Activated B cell treated with CpG ODN at 0.5 μM for 24 hours (primary cell): ENCODE data around the gene COL16A1. TPM values are rescaled to one million over a fixed set of nuclear protein-coding genes. Genes with fewer than 3 reads are reported as not detected.

Experiments
- ATAC-seq: fragments of 200-7000 bp; cut with Tn5 transposase; one replicate; pipeline ENCODE4 v1.10.0; 2021; ENCODE audit warnings: low read depth, mild to moderate bottlenecking, moderate library complexity
- CTCF ChIA-PET: fragments of 350-600 bp; sonication (Branson Sonifier 250); formaldehyde crosslinking; loops from one replicate; lab custom pipeline; 2021; ENCODE audit warnings: antibody characterized with exemption; lab: Charles Lee
- POLR2A ChIA-PET: fragments of 350-600 bp; sonication (Branson Sonifier 250); formaldehyde crosslinking; loops from one replicate; lab custom pipeline; 2021; ENCODE audit warnings: antibody characterized with exemption; lab: Charles Lee
- DNase-seq: peaks from one replicate; pipeline ENCODE4 v3.0.0; 2022
- H3K27ac Mint-ChIP-seq: one replicate; pipeline ENCODE4 v1.8.0; 2020; ENCODE audit warnings: mixed read lengths
- H3K27me3 Mint-ChIP-seq: one replicate; pipeline ENCODE4 v1.8.0; 2021; ENCODE audit warnings: mixed read lengths
- H3K36me3 Mint-ChIP-seq: one replicate; pipeline ENCODE4 v1.8.0; 2021; ENCODE audit warnings: low read depth, mixed read lengths
- H3K4me1 Mint-ChIP-seq: one replicate; pipeline ENCODE4 v1.8.0; 2021; ENCODE audit warnings: mixed read lengths
- H3K4me3 Mint-ChIP-seq: one replicate; pipeline ENCODE4 v1.8.0; 2020; ENCODE audit warnings: mild to moderate bottlenecking, mixed read lengths
- H3K9me3 Mint-ChIP-seq: one replicate; pipeline ENCODE4 v1.8.0; 2020; ENCODE audit warnings: mixed read lengths
- CTCF ChIP-seq: fragments of 200-600 bp; IDR thresholded peaks from one replicate; pipeline ENCODE4 v1.8.0; 2022; ENCODE audit warnings: antibody characterized with exemption, mild to moderate bottlenecking
- intact Hi-C: fragments of 100-400 bp; cut with micrococcal nuclease; formaldehyde crosslinking; loops from one replicate; pipeline ENCODE4 v1.15.1; 2024
- total RNA-seq: library from RNA; stranded (reverse); gene quantifications from 2 replicates; pipeline ENCODE4 v1.2.3, GENCODE V29; 2022

COL16A1 gene
- total RNA-seq, 1 donor from 2014 or later: 0.31 TPM

- H3K27me3 Mint-ChIP-seq: peaks cover 22% of the 10 kb centered on the region
- intact Hi-C loops: no loop called here
- peaks cover 24% of the 10 kb centered on the region for H3K4me1 Mint-ChIP-seq
- TF ChIP-seq CTCF: no peak
- H3K4me3 Mint-ChIP-seq: no peak overlapping the region
- ATAC-seq (no peak), DNase-seq (no peak)
- no peak overlapping the region for H3K27ac Mint-ChIP-seq
- H3K36me3 Mint-ChIP-seq: no peaks in the 10 kb centered on the region
- ChIA-PET POLR2A (no interaction called here), CTCF (no interaction called here)
- H3K9me3 Mint-ChIP-seq: no peaks in the 10 kb centered on the region
These were observed 88.4 kb downstream of the COL16A1 start for GRCh38 chr1:31615414-31615813.

GRCh38 chr1:31614414-31615005 lies 89.3 kb downstream of the COL16A1 start:
- POLR2A ChIA-PET: no interaction called here
- intact Hi-C loops: no loop called here
- TF ChIP-seq CTCF: no peak
- H3K9me3 Mint-ChIP-seq: no peaks in the 10 kb centered on the region
- H3K27me3 Mint-ChIP-seq: peaks cover 22% of the 10 kb centered on the region
- H3K4me1 Mint-ChIP-seq: peaks cover 21% of the 10 kb centered on the region
- no peak for DNase-seq
- no peak overlapping the region for H3K27ac Mint-ChIP-seq
- no peak for ATAC-seq
- CTCF ChIA-PET: no interaction called here
- no peaks in the 10 kb centered on the region for H3K36me3 Mint-ChIP-seq
- H3K4me3 Mint-ChIP-seq: no peak overlapping the region

- no peak overlapping the region for H3K27ac Mint-ChIP-seq
- no peak for TF ChIP-seq CTCF
- POLR2A ChIA-PET: interaction anchor here (0.6 kb wide), 1 partner anchor 511 kb away, joined by 5 read pairs; no protein-coding TSS in a partner anchor
These were observed 94.2 kb downstream of the COL16A1 start for GRCh38 chr1:31609514-31610118.

GRCh38 chr1:31607360-31607759 lies 96.5 kb downstream of the COL16A1 start:
- H3K27ac Mint-ChIP-seq: no peak overlapping the region
- H3K4me3 Mint-ChIP-seq: no peak overlapping the region
- intact Hi-C loops: loop anchor here (2.0 kb wide), 1 partner anchor 37 kb away; the partner anchor contains the start of gene PEF1
- TF ChIP-seq CTCF: no peak
- no peaks in the 10 kb centered on the region for H3K27me3 Mint-ChIP-seq
- no peak for ATAC-seq
- no peak for DNase-seq
- peaks cover 24% of the 10 kb centered on the region for H3K4me1 Mint-ChIP-seq
- H3K36me3 Mint-ChIP-seq: no peaks in the 10 kb centered on the region
- peaks cover 7% of the 10 kb centered on the region for H3K9me3 Mint-ChIP-seq
- ChIA-PET POLR2A (interaction anchor here (1.0 kb wide), 1 partner anchor 38 kb away, joined by 5 read pairs; the partner anchor contains the start of gene PEF1), CTCF (interaction anchor here (1.2 kb wide), 1 partner anchor 10 kb away, joined by 5 read pairs; the partner anchor contains the start of gene HCRTR1)

More at GRCh38 chr1:31609514-31610118, 94.2 kb downstream of the COL16A1 start:
- Mint-ChIP-seq H3K9me3 (peaks cover 7% of the 10 kb centered on the region), H3K4me3 (no peak overlapping the region), H3K4me1 (peaks cover 24% of the 10 kb centered on the region), H3K36me3 (no peaks in the 10 kb centered on the region), H3K27me3 (peaks cover 1% of the 10 kb centered on the region)
- CTCF ChIA-PET: interaction anchor here (0.9 to 2.0 kb wide), 2 partner anchors 9 to 10 kb away, joined by 3 to 6 read pairs; no protein-coding TSS in a partner anchor
- DNase-seq (no peak), ATAC-seq (no peak)
- intact Hi-C loops: no loop called here

- intact Hi-C loops: loop anchor here (2.0 kb wide), 2 partner anchors 17 to 39 kb away; partner anchors contain the start of gene PEF1
- no peaks in the 10 kb centered on the region for H3K27me3 Mint-ChIP-seq
- no peaks in the 10 kb centered on the region for H3K36me3 Mint-ChIP-seq
- peak; percentile 97 for ATAC-seq
- POLR2A ChIA-PET: interaction anchor here (0.6 to 1.6 kb wide), 6 partner anchors 9 to 179 kb away, joined by 3 to 9 read pairs (median 3); partner anchors contain the start of gene PEF1
- H3K9me3 Mint-ChIP-seq: peaks cover 7% of the 10 kb centered on the region
- H3K27ac Mint-ChIP-seq: peak overlapping the region; percentile 86
- CTCF ChIA-PET: interaction anchor here (1.0 to 1.4 kb wide), 4 partner anchors 11 to 183 kb away, joined by 4 to 5 read pairs (median 4); no protein-coding TSS in a partner anchor
- peaks cover 19% of the 10 kb centered on the region for H3K4me1 Mint-ChIP-seq
- TF ChIP-seq CTCF: no peak
- peak; percentile 26 for DNase-seq
- peak overlapping the region; percentile 28 for H3K4me3 Mint-ChIP-seq
These were observed 97.8 kb downstream of the COL16A1 start for GRCh38 chr1:31605908-31606427.
